Cardiac muscle cell (in vitro differentiated cells and primary cell): ENCODE results near the gene SEC14L1. TPM values are rescaled to one million over a fixed set of nuclear protein-coding genes. Genes with fewer than 3 reads are reported as not detected.

ENCODE experiments used
- DNase-seq, 2 donors: peaks; one replicate each; pipeline versions ENCODE4 v3.0.0 to v3.0.0-alpha.2; 2010 to 2017; ENCODE audit warnings: low read depth in 1 of 2, low spot score in 1 of 2
- H3K27ac ChIP-seq: fragments of 200-600 bp; sonication (generic); 2 replicates; pipeline ENCODE4 v1.5.1; 2016
- H3K27me3 ChIP-seq: fragments of 200-600 bp; sonication (generic); 2 replicates; pipeline ENCODE4 v1.6.0; 2016; ENCODE audit warnings: control low read depth
- H3K36me3 ChIP-seq: fragments of 200-600 bp; sonication (generic); 2 replicates; pipeline ENCODE4 v1.5.1; 2016; ENCODE audit warnings: control low read depth
- H3K4me1 ChIP-seq: fragments of 200-600 bp; sonication (generic); 2 replicates; pipeline ENCODE4 v1.8.1; 2017; ENCODE audit warnings: low read depth, mild to moderate bottlenecking, mixed run types
- H3K4me3 ChIP-seq: fragments of 200-600 bp; sonication (generic); 2 replicates; pipeline ENCODE4 v1.5.1; 2016; ENCODE audit warnings: mild to moderate bottlenecking
- H3K9me3 ChIP-seq: fragments of 200-600 bp; sonication (generic); 2 replicates; pipeline ENCODE4 v1.5.1; 2017; ENCODE audit warnings: low read depth, mild to moderate bottlenecking, control low read depth
- polyA plus RNA-seq: library from polyadenylated mRNA; unstranded; fragments of >200 nt; fragmentation: Nextera tagmentation; extraction: Ambion mirVana; gene quantifications from 2 replicates; pipeline ENCODE4 v1.2.1, GENCODE V29; 2016
- total RNA-seq: library from RNA; depleted of rRNA; stranded (reverse); fragments of >200 nt; gene quantifications from 2 replicates; pipeline ENCODE4 v1.2.3, GENCODE V29; 2016
- TF ChIP-seq, protein P1 (sequence below): IDR thresholded peaks from 2 replicates; pipeline ENCODE4 v1.5.1; 2012; ENCODE audit warnings: low read depth, mild to moderate bottlenecking, low read length

Gene SEC14L1
- total and polyA plus RNA-seq, 2 experiments from 2014 or later, result 25.5 to 30.0 TPM

DNA sequence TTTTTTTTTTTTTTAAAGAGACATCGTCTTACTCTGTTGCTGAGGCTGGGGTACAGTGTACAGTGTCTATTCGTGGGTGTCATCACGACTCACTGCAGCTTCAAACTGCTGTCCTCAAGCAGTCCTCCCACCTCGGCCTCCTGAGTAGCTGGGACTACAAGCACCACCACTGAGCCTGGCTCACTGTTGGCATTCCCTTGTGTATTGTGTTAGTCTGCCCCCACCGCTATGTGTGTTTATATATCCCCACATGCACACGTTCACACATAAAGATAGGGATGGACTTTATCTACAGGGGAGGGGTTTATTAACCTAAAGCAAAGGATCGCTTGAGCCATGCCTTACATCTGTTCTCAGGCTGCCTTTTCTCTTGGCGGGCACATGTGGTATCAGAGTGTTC is 63.8 kb downstream of the SEC14L1 start:
- H3K27me3 ChIP-seq, result no peaks in the 10 kb centered on the region
- no peak overlapping the region for H3K4me3 ChIP-seq
- TF ChIP-seq, protein P1, sequence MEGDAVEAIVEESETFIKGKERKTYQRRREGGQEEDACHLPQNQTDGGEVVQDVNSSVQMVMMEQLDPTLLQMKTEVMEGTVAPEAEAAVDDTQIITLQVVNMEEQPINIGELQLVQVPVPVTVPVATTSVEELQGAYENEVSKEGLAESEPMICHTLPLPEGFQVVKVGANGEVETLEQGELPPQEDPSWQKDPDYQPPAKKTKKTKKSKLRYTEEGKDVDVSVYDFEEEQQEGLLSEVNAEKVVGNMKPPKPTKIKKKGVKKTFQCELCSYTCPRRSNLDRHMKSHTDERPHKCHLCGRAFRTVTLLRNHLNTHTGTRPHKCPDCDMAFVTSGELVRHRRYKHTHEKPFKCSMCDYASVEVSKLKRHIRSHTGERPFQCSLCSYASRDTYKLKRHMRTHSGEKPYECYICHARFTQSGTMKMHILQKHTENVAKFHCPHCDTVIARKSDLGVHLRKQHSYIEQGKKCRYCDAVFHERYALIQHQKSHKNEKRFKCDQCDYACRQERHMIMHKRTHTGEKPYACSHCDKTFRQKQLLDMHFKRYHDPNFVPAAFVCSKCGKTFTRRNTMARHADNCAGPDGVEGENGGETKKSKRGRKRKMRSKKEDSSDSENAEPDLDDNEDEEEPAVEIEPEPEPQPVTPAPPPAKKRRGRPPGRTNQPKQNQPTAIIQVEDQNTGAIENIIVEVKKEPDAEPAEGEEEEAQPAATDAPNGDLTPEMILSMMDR, result no peak
- DNase-seq, result no peak
- H3K9me3 ChIP-seq, result no peaks in the 10 kb centered on the region
- peaks cover 31% of the 10 kb centered on the region for H3K36me3 ChIP-seq
- no peak overlapping the region for H3K27ac ChIP-seq
- H3K4me1 ChIP-seq, result peaks cover 22% of the 10 kb centered on the region

DNA sequence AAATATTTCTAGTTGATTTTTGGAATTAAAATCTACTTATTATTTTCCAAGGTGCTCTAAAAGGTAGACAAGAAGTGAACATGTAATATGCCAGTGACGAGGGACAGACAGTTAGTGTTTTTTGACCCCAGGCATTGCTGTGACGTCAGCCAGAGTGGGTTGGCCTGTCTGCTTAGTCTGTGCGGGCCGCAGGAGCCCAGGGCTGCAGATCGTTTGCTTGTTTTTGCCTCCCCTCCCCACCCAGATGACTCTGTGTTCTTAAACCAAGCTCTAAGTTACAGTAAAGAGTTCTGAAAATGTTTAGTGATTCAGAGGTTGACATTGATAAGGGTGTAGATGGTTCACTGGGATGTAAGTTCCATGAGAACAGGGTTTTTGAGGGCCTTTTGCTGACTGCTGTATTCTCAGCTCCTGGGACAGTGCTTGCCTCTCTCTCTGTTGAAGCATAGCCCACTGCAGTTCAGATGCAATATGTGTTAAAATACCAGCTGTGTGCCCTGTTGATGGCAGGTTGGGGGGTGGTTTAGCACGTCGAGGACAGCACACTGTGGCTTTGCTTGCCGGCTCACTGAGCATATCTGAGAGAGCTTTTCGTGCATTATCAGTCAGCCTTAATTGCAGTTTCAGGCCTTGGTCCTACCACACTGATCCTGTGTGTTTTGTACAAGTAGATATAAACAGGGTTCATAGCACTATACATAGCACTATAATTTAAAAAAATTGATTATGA is 64.8 kb downstream of the SEC14L1 start:
- no peak for DNase-seq
- TF ChIP-seq, protein P1, result no peak
- H3K27ac ChIP-seq, result peak overlapping the region; percentile 38

DNA sequence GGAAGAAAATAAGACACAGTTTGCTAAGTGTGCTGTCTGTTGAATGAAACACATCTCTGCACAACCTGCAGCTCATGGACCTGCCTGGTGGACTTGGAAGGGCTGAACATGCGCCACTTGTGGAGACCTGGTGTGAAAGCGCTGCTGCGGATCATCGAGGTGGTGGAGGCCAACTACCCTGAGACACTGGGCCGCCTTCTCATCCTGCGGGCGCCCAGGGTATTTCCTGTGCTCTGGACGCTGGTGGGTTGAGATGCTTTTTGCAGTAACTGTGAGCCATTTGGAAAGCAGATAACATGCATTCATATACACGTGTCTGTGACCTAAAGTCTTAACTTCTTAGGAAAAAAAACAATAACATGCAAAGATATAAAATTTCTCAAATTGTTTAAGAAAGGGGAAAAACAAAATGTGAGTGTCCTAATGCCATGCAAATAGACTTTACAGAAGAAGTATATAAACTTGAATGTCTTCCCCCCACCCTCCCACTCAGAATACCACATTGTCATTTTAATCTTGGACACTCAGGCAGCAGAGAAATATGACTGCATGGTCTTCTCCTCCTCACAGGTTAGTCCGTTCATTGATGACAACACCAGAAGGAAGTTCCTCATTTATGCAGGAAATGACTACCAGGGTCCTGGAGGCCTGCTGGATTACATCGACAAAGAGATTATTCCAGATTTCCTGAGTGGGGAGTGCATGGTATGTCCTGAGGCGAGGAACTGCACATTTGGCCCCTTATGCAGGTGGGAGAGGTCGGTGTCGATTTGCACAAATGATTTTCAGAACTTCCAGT is 65.6 kb downstream of the SEC14L1 start:
- DNase-seq, result no peak
- no peaks in the 10 kb centered on the region for H3K9me3 ChIP-seq
- peaks cover 27% of the 10 kb centered on the region for H3K36me3 ChIP-seq
- no peaks in the 10 kb centered on the region for H3K27me3 ChIP-seq
- H3K27ac ChIP-seq, result peak overlapping the region; percentile 38
- TF ChIP-seq, protein P1, result no peak
- H3K4me1 ChIP-seq, result peaks cover 23% of the 10 kb centered on the region
- no peak overlapping the region for H3K4me3 ChIP-seq

More for the DNA sequence above, 64.8 kb downstream of the SEC14L1 start:
- H3K36me3 ChIP-seq, result peaks cover 31% of the 10 kb centered on the region
- peaks cover 23% of the 10 kb centered on the region for H3K4me1 ChIP-seq
- no peaks in the 10 kb centered on the region for H3K9me3 ChIP-seq
- no peaks in the 10 kb centered on the region for H3K27me3 ChIP-seq
- no peak overlapping the region for H3K4me3 ChIP-seq

DNA sequence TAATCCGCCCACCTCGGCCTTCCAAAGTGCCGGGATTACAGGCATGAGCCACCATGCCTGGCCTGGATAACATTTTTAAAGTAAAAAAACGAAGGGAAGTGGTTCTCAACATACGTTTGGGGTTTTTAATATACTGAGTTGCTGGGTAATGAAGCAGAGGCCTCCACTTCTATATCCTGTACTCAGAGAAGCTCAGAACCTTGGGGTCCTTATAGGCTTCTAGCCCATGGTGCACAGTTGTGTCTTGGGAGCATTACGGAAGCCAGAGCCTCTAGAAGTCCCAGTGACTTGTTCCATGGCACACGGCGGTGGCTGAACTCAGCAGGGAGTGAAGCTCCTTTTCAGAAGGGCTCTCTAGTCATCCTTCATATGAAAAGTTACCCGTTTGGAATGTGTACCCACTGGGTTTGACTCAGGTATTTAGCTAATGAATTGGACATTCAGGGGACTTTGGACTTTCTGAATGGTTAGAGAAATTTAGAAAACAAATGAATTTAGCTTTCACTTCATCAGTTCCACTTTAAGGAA is 67.0 kb downstream of the SEC14L1 start:
- Histone ChIP-seq H3K27me3 (no peaks in the 10 kb centered on the region), H3K4me3 (no peak overlapping the region), H3K36me3 (peaks cover 40% of the 10 kb centered on the region), H3K9me3 (no peaks in the 10 kb centered on the region), H3K27ac (peak overlapping the region; percentile 72), H3K4me1 (peaks cover 23% of the 10 kb centered on the region)
- TF ChIP-seq, protein P1, result no peak
- no peak for DNase-seq

DNA sequence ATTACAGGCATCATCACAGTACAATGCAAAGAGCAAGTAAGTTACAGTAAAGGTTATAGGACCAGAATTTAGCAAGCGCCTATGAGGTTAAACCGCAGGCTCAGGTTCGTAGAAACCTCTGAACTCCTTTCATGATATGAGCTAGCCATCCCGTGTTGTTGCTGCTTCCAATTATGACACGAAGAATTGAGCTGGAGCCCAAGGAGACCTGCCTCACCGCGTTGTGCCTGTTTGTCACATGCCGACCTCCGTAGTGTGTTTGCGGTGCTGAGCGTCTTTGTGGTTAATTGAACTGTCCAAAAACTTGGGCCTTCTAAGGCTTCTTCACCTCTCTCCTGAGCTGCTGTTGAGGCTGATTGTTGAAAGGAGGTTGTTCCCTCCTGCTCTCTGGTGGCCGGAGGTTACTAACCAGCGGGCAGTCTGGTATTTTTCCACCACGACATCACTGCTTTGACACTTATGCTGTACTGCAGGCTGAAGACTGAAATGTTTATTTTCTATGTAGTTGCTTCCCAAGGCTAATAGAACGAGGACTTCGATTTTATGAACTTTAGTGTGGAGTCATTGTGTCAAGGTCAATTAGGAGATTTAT is 67.5 kb downstream of the SEC14L1 start:
- Histone ChIP-seq H3K36me3 (peaks cover 41% of the 10 kb centered on the region), H3K27ac (peak overlapping the region; percentile 72)
- peak; percentile 50 to 92 for DNase-seq

More for the DNA sequence above, 67.5 kb downstream of the SEC14L1 start:
- H3K9me3 ChIP-seq, result no peaks in the 10 kb centered on the region
- H3K4me3 ChIP-seq, result no peak overlapping the region
- peaks cover 26% of the 10 kb centered on the region for H3K4me1 ChIP-seq
- TF ChIP-seq, protein P1, result peak; percentile 24
- no peaks in the 10 kb centered on the region for H3K27me3 ChIP-seq
